HG03064 (cell line): ENCODE results near the gene ABHD12B.
"Not testable (repeated sequence)": the region's sequence is repeated elsewhere in the genome, so short reads cannot be mapped to it uniquely, and the experiment has no call there.

ENCODE experiments used
- ATAC-seq: cut with Tn5 transposase; IDR thresholded peaks from one replicate; pipeline ENCODE4 v1.9.1; 2021; ENCODE audit warnings: low read depth; ENCODE audit not compliant: unreplicated experiment

The ABHD12B gene

DNA sequence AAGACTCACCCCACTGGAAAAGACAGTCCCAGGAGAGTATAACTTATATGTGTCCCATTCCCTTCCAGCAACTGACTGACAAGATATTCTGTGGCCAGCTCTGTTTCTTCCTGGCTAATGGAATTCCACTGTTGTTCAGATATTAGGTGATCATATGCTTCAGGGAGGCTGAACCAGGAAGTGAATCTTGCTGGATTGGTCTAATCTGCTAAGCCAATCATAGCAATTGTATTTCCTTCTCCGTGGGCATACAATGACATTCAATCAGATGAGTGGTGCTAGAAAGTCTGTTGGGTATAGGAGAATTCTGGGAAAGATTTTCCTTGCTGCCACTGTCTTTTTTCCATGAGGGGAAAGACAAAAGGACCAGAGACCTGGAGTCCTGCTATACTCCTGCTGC is 60.3 kb downstream of the ABHD12B start:
- ATAC-seq, result no peak

DNA sequence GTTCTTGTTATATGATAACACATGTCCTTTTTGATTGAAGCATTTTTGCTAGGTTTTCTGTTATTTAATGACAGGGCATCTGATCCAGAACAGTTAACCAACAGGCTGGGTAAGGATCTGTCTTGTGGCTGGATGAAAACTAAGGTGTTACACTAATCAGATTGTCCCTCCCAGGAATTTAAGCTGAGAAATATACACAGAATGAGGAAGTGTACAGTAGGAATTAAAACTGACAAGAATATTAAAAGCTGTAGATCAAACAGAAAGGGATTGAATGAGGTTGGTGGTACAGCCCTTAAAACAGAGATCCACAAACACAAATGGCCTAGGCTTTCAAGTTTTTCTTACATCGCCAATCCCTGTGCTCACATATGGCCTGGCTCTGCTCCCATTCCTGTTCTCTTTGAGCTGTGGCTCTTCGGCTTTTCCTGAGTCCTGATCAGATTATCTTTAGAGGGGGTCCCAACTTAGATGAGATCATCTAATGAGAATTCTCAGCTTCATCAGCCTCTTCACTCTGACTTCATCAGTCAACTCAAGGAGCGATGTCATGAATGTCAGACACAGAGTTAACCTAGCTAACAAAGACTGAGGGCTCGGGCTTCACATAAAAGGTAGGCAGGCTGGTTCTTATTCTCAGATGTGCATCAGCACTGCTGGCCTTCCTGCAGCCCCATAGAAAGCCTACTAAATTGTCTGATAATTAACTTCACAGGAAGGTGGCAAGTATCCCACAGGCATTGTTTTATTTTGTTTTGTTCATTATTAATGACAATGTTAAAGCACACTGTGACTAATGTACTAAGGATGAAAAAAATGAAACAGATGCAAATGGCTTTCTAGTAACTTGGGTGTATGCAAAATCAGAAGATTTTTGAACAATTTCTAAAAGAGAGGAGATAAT is 61.0 kb downstream of the ABHD12B start:
- no peak for ATAC-seq

DNA sequence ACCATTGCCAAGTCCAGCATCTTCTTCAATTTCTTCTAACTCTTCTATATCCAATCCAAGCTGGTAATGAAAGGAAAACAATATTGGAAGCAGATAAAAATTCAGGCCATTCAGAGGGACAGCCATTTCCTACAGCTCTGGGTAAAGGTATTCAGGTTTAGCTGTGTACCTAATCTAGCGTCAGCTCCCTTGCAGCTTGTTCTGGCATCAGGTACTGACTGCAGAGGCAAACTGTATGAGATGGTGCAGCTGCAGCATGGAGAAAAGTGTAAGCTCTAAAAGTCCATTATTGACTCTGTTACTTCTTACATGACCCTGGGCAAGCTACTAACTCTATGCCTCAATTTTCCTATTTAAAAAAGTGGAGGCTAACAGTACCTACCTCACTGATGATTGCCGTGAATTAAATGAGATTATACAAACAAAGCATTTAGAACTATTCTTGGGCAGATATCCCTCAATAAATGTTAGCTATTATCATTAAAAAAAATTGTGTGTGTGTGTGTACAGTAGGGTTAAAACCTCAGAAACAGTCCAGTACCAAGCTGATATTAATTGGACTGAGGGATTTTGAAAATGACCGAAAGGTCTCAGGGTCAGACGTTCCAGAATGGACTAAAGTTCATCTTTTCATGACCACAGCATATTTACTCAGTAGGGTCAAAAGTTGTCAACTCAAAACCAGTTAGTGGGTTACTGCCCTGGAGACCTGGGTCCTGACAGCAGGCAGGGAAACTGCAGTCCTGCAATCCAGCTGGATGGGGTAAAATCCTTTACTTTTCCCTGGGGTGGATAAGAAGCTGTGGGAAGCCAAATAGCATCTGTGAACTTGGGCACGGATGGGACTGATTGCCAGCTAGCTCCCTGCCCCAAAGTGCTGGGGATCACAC is 63.5 kb downstream of the ABHD12B start:
- no peak for ATAC-seq

DNA sequence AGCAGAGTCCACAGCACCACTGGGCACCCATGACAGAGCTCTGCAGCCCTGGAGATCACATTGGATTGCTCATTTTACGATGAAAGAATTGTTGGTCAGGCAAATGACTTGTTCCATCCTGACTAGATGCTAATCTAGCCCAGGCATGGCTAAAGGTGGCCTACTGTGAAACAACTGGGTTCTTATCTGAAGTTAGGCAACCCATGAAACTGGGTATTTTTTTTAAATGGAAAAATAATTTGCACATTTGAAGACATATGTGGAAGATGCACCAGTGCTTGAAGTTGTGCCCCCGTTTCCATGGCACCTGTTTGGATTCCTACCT is 64.1 kb downstream of the ABHD12B start:
- no peak for ATAC-seq

DNA sequence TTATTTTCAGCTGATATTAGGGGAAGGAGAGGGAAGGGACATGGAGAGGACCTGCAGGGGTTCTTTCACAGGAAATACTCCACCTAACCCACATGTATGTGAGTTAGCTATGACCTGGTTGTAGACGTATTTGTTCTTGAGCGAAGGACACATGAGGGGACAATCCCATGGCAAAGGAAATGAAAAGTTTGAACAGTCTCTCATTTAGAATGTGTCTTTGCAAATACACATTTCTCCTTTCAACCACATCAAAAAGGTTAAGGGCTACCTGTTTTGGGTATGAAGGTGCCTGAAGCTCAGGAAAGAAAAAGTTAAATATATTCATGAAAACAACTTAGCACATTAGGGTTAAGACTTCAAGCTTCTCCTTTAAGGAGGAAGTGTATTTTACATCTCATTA is 65.0 kb downstream of the ABHD12B start:
- no peak for ATAC-seq

DNA sequence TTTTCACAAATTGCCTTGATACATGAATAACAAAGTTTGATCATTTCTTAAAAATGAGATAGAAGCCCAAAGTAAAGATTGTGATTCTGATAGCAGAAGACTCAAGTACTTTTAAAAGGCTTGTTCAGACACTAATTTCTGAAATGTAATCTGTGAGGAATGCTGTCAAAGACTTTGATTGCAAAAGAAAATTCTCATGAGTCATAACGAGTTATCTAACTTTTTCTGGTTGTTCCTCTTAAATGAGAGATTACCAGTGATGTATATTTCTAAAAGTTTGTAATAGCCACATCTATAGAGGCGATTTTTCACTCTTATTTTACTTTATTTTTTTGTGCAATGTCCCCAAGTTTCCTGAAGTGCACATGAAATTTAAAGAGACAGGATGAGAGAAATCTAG is 65.5 kb downstream of the ABHD12B start:
- ATAC-seq, result no peak

DNA sequence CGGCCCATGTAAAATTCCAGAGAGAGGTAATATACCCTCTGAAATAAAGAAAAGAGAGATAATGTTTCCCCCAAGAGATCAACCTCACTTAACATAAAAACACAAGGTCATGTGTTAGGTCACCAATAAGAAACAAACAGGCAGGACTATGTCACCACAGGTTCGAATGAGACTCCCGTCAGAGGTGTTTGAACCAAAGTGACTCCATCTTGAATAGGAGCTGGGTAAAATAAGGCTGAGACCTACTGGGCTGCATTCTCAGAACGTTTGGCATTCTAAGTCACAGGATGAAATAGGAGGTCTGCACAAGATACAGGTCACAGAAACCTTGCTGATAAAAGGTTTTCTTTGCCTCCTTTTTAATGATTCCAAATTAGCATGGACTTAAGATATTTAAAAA is 65.9 kb downstream of the ABHD12B start:
- ATAC-seq, result no peak

DNA sequence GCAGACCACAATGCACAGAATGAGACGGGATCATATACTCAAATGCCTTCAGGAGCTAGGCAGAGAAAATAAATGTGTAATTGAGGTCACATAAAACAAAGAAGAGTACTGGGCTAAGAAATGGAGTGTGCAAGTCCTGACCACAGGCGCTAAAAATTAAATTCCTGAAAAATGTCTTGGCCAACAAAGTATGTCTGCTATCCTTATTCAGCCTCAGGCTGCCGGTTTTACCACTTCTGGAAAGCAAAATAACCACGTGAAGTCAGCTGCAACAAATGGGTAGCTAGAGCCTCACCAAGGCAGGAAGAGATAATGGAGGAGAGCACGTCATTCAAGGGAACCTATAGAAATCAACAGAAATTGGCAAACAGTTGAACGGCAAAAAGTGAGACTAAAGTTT is 69.3 kb downstream of the ABHD12B start:
- no peak for ATAC-seq

DNA sequence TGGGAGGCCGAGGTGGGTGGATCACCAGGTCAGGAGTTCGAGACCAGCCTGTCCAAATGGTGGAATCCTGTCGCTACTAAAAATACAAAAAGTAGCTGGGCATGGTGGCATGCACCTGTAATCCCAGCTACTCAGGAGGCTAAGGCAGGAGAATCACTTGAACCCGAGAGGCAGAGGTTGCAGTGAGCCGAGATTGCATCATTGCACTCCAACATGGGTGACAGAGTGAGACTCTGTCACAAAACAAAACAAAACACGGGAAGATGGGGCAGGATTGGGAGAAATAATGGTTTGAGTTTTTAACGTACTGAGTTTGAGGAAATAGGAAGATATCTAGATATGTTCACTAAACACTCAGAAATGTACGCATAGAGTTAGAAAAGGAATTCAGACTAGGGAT is 69.8 kb downstream of the ABHD12B start:
- not testable (repeated sequence) for ATAC-seq

DNA sequence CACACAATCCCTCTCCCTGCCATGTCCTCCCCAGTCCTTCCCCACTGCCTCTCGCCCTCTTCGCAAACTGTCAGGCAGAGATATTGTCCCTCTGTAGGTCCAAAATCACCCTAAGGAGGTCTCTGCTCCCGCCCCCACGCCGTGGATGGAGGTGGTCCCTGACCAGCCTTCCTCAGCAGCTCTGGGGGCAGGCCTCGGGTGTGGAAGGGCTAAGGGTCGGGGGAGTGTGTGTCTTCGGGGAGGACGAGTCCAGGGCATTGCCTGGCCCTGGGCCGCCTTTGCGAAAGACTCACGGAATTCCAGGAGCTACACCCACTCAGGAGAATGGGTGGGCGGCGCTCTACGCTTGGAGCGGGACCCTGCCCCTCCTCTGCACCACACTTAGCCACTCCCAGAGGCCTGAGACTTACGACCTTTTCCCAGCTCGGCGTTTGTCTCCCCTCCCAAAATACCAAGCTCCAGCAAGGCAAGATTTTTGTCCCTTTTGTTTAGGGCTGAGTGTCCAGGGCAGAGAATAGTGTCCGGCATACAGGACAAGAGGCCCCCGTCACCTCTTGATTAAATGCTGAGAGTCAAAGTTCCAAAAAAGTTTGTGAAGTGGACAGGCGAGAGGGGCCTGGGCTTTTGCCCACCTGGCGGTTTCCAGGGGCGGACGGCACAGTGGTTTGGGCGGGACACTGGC is 71.5 kb downstream of the ABHD12B start:
- ATAC-seq, result no peak

DNA sequence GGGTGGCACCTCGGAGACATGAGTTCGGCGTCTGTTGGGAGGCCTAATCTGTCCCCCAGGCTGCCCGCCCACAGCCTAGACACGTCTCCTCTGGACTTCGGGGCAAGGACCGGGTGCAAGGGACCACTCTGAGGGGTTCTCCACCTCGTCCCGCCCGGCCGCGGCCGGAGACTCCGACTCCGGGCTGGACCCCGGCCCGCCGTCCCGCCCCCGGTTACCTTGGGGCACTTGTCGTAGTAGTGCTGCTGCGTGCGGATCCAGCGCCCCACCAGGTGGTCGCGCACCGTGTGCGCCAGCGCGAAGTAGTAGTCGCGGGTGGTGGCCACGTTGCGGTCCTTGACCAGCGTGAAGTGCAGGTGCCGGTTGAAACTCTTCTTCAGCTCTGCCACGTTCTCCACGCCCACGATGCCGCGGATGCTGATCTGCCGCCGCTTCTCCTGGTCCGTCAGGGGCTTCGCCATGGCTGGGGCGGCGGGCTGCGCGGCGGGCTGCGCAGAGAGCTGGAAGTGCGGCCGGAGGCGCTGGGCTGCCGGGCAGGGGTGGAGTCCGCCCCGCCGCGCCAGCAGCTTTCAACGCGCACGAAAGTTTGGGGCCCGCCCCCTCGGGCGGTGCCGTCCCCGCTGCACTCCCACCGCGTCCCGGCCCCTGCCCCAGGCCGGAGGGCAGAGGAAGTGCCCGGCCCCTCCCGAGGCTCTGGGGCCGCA is 72.2 kb downstream of the ABHD12B start, which contains the start of gene PYGL:
PYGL (minus strand) TSS at position 541 of the 704 bp plus-strand sequence; CDS start at position 461, 80 bp downstream.
- ATAC-seq, result no peak

DNA sequence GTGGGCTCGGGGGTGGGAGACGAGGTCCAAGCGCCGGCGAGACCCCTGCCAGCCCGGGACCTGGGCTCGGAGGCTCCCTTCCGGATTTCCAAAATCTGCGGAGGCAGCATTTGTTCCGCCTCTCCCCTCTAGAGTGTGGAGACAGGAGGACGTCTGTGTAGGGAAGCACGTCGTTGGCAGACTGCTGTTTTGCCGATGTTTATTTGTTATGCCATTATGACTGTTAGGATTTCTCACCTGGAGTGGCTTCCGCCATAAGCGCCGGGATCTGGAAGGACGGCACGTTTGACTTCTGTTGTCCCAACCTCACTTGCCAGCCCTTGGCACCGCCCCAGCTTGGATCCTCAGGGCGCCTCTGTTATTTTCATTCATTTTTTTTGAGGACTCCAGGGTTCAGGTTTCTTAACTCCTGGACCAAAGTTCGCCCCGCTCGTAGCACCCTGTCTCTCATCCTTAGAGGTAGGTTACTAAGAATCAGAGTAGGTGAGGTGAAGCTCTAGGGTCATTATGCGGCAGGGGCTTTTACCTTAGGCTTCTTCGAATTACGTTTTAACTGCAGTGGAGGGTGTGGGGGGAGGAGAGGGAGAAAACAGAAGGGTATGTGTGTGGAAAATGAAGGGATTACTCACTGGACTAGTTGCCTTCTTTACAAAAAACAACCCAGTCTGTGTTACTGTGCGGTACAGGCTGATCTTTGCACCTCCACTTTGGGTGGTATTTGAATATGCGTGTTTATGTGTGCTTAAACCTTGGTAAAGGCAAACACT is 73.0 kb downstream of the ABHD12B start:
- ATAC-seq, result no peak

DNA sequence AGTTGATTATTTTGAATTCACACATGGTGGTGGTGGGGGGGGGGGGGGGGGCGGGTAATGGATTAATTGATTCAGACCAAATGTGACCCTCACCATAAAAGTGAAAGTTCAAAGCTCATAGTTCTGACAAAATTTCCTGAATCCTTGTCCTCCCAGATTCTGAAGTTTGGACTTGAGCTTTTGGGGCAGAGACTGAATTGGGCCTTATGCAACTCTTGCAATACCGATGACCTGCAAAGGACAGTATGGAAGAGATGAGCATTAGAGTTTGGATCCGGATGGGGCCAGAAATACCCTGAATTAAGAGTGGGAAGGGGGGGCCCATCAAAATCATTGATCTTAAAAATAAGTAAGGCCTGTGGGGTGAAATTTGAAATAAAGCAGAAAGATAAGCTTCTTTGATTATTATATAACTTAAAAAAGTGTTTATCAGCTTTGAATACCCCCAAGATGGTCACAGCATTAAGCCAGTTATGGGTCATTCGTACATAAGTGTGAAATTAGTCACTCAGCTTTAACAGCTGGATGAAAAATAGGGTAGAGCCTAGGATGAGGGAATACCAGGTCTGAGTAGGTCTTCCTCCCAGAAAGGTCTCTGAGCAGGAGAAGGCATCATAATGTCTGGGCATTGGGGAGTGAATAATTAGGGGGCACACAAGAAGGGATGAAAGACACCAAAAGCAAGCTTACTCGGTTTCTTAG is 74.5 kb downstream of the ABHD12B start:
- no peak for ATAC-seq

DNA sequence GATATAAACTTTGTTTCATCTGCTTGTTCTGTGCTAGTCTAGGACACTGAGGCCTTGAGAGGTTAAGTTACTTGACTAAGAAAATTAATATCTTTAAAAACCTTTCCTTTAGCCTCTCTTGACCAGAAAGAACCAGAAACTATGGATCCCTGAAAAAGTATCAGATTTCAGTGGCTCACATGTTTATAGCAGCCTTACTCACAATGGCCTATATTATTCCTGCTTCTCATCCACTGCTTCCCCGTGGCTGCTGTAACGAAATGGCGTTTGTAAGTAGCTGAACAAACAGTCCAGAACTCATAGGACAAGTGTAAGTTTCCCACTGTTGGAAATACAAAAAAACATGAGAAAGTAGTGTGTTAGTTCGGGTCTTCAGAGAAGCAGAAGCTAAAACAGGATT is 75.6 kb downstream of the ABHD12B start:
- ATAC-seq, result no peak

DNA sequence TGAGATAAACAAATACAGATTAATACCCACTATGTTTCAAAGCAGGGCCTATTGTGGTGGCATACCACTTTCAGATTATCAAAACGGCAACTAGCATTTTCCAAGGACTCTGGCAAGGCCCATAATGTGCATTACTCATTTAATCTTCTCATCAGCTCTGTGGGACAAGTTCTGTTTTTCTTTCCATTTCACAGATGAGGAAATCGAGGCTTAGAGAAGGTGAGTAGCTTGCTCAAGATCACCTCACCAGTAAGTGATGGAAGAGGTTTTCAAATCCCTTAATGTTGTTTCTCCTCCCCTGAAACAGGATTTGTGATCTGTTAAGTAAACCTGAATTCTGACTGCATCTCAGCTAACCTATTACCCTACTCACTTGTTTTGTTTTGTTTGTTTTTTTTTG is 76.4 kb downstream of the ABHD12B start:
- no peak for ATAC-seq

DNA sequence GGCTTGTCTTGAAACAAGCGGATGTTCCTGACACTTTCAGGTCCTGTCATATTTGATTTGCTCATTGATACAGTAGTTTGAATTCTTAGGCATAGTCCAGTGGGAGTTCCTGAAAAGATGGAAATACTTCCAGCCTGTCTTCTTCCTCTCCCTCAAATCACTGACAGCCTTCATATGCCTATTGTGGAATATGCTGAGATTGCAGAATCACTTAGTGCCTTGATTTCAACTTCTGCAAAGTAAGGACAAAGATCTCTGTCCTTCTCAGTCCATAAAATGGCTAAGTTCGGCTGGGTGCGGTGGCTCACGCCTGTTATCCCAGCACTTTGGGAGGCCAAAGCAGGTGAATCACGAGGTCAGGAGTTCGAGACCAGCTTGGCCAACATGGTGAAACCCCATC is 79.2 kb downstream of the ABHD12B start:
- ATAC-seq, result no peak

DNA sequence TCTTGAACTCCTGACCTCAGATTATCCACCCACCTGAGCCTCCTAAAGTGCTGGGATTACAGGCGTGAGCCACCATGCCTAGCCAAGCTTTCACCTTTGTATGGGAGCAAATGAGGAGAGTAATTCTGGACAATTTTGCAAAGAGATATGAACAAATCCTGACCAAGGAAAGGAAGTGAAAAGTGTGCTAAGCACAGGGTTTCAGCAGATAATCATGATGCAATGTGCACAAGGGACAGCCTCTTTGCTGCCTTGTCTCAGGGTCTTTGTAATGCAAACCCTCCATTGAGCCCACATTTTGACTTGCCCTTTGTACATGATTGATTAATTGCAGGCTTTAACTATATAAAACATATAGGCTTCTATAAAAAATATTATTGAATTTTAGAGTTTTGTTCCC is 81.6 kb downstream of the ABHD12B start:
- ATAC-seq, result no peak
